EL (cell line): ENCODE data around the gene DIP2C.
A peak's percentile ranks its signal among the peaks of the same experiment; 100 is the strongest.
"Not testable (repeated sequence)": the region's sequence is repeated elsewhere in the genome, so short reads cannot be mapped to it uniquely, and the experiment has no call there.

Source experiments
- DNase-seq: peaks from one replicate; pipeline ENCODE4 v3.0.0-alpha.2; 2016

DIP2C gene

DNA sequence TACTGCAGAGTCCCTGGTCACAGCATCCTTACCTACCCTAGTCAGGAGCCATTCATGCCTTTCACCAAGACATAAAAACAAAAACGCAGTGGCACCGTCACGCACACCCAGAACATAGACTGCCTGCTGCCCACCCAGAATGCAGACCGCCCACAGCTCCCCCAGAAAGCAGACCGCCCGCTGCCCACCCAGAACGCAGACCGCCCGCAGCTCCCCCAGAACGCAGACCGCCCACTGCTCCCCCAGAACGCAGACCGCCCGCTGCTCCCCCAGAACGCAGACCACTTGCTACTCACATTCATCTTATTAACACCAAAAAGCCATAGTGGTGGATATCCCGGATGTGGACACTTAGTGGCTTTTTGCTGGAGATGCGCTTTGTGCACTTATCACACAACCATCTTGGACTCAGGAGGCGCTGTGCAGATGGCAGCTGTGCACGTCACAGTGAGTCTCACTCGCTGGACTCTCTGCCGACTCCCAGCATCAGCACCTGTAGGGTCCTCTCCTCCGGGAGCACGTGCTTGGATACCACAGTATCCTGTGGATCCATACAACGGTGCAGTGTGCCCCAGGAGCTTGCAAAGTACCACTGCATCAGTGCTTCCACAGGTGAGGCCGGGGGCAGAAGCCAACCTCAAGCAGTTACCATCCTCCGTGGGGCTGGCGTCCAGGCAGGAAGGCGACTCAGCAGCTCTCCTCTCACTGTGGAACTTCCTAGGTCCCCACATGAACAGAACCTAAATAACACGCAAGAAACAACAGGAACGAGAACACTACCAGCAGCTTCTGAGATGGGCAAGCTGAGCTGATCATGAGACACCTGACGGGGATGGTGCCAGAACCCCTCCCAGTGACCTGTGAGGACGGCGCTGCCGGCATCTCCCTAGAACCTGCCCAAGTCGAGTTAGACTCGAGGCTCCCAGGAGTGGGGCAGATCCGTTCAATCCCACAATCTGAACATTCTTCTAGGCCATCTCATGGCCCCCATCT is 161.0 kb downstream of the DIP2C start:
- DNase-seq: no peak

DNA sequence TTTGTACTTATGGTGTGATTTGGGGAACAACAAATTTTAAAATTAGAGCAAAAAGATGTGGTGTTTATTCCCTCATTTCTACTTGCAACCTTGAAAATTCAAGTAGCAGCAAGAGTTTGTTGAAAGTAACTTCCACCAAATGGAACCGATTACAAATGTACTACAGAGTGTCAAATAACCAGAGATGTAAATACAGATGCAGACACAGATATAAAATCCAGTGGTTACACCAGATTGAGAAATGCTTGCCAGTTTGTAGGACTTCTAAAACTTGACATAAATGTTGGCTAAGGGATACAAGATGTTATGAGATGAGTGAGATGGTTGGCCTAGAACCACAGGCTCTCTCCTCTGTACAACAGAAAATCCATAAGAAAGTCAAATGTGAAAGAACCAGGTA is 162.1 kb downstream of the DIP2C start:
- no peak for DNase-seq

DNA sequence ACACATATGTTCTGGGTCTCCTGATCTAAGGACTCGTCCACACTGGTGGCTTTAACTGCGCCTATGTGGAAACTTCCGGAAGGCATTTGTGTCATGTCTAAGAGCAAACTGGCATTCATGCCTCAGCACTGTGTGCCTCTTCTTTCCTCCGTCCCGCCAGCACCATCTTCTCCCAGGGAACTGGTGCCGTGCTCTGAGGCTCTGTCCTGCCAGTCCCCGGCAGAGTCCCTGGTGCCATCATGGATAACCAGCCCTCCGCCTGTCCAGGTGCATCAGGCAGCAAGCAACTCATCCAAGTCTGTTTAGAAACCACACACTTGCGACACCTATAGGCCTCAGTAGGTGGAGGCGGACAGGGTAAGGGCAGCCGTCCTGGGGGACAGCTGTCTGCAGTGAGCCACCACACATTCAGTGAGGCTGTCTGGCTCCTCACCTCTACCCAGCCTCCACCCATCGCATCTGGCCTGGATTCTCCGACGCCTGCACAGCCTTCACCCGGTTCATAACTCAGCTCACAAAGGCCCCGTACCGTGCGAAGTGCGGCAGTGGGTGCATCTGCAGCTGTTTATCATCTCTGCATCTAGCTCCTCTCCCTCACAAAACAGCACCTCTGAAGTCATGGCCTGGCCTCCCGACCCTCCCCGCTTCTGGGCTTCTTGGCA is 162.7 kb downstream of the DIP2C start:
- no peak for DNase-seq

DNA sequence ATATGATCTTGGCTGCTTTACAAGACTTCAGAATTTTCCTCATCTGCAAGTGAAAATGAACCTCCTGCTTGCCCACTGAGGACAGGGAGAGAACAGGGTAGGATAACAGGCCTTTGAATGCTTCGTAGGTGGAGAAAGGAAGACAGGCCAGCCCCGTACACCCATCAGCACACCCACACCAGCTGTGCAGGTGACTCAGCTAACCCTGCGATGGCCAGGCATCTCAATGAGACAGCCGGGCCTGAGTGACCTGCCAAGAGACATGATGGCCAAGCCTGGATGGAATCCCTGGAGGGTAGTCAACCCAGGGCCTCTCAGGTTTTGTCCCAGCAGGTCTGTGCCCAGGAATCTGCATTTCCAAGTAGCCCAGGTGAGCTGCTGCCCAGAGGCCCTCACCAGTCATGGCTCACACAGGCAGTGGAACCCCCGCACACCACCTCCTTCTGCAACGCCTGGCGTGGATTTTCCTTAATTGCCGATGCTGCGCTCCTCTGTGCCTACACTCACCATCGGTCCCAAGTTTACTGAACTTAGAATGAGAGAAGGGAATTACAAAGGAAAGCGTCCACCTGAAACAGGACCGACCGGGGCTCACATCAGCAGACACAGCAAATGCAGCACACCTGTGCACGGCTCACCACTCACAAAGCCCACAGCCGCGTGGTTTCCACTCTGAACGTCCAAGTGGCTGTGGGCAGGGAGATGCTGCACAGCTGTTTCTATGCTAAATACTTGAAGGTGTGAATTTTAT is 163.7 kb downstream of the DIP2C start:
- peak; percentile 13 for DNase-seq

DNA sequence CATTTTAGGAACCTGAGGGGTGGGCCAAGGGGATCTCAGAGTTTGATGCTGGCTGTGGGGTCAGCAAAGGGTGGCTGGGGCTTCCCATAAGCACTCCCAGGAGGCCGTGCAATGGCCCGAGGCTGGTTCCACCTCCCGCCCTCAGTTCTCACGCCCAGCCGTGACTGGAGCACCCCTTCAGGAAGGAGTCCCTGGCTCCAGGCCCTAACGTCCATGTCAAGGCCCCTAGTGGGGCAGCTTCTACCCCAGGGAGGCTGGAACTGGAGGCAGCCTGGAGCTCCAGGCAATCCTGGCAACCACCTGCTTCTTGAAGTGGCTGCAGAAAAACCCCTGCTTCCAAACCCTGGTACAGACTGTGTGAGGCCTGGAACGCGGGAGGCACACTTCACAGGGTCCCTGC is 165.5 kb downstream of the DIP2C start:
- no peak for DNase-seq

DNA sequence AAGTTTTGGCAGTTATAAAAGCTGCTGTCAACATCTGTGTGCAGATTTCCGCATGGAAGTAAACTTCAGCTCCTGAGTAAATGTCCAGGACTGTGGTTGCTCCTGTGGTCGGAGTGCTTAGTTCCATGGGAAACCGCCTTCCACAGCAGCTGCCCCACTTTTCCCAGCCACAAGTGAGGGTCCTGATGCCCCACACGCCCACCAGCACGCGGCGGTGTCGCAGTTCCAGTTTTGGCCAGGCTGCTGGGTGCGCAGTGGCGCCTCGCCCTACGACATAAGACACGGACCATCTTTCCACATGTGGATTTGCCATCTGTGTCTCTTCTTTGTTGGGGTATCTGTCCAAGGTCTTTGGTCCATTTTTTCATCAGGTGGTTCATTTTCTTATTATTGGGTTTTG is 167.1 kb downstream of the DIP2C start:
- DNase-seq: no peak

DNA sequence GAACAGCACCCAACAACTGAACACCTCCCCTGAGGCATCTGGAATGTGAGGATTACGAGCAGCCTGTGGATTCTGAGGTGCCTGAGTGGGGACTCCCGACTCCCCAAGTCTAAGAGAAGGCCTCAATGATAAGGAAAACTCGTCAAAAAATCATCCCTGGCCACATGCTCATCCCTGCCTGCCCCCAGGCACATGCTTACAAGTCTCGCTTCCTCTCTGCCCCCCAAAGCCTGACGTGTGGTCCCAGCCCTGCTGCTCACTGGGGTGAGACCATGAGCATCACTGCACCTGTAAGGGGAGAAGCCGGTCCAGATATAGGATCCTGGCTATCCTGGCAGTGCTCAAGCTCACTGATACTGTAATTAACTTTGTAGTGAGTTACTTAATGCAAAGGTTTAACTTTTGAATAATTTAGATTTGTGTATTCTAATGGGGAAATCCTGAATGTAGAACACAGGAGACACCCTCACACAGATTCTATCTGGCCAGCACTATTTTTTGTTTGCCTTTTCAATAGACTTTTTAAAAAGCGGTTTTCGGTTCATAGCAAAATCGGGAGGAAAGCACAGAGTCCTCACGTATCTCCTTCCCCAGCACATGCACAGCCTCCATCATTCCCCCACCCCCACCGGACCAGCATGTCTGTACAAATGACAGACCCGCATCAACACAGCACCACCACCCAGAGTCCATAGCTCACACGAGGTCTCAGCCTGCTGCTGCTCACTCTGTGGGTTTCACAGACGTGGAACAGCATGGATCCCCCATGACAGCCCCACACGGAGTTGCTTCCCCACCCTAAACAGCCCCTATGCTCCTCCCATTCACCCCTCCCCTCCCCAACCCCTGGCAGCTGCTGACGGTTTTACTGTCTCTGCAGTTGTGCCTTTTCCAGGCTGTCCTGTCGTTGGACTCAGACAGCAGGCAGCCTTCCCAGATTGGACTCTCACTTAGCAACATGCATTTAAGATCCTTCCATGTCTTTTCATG is 167.9 kb downstream of the DIP2C start:
- DNase-seq: no peak

DNA sequence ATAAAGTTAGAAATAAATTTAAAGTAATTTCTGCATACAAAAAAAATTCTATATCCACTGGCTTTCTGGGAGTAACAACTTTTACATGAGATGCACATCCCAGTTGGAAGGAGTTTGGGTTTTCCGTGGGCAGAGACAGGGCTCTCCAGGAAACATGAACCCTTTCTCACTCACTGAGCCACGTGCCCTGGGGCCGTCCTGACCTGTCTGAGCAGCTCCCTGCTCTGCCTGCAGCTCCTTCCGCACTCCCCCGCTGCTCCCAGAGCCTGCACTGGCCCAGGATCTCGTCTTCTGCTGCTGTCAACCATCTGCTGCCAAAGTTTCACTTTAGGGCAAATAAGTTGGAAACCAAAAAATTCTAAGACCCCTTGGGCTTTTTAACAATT is 169.1 kb downstream of the DIP2C start:
- peak; percentile 28 for DNase-seq

DNA sequence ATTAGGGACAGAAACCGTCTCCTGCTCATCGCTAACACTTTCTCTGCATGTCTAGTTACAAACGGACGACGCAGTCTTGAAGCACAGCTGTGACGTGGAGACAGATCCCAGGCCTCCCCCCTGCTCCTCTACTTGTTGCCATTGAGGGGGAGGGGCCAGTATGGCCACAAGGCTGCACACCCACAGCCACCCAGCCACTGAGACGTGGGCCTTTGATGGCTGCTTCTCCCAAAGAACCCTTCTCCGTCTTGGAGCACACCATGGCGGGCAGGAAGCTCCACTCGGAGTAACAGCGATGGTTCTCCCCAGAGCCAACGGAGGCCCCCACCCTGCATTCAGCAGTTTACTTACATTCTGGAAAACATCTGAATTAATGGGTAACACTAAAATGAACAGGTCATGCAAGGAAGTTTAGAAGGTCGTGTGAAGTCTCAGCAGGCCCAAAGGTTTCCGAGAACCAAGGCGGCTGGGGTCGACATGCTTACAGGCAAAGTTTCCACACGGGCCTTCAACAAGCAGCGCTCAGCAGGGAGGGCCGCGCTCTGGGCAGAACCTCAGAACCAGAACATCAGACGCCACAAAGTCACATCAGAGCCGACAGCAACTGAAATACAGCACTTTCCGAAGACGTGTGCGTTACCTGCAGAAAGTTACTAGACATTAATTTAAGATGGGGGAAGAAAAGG is 169.6 kb downstream of the DIP2C start:
- DNase-seq: no peak

DNA sequence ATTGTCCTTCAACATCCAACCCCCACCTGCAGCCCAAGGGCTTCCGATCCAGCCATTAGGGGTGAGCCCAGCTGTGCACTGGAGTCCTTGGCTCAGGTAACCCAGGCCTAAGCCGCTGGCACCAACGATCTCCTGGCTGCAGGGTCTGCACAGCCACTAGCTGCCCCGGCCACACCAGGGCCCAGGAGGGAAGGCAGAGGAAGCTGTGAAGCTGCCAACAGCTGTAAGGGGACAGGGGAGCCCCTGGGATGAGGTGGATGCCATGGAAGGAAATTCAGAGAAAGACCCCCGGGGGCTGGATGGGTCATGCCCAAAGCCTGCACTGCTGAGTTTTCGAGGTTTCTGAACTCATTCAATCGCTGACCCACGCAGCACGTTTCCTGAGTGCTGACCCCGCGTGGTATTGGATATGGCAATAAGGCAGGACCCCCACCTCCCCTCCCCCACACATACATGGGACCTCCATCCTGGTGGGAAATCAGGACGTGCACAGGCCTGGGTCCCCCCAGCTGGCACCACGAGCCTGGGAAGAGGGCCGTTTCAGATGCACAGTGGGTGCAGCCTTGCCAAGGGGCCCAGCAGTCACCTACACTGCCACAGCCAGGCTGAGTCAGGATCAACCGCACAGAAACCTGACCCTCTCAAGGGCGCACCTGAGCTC is 170.3 kb downstream of the DIP2C start:
- no peak for DNase-seq

DNA sequence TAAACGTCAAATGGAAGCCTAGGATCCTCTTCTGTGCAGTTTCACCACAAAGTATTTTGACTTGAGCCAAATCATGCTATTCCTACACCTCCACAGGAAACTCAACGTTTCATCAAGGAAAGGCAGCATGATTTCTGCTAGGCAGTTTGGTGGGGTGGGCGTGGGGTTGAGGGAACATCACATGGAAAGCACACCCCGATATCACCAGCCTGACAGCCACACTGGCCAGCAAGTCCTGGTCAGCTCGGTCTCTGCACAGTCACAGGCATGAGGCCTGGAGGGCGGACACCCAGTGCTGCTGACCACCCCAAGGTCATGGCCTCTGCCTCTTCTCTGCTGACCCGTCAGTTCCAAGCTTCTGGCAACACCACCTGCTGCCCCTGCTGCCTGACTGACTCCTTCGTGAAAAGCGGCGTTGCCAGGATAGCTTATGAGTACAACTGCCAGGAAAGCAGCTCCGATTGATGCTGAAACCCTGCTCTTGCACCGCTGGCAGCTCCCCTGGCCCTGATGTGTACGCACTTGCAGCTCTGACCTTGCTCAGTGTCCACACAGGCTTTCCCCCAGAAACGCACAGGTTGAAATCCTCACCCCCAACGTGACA is 171.5 kb downstream of the DIP2C start:
- no peak for DNase-seq

DNA sequence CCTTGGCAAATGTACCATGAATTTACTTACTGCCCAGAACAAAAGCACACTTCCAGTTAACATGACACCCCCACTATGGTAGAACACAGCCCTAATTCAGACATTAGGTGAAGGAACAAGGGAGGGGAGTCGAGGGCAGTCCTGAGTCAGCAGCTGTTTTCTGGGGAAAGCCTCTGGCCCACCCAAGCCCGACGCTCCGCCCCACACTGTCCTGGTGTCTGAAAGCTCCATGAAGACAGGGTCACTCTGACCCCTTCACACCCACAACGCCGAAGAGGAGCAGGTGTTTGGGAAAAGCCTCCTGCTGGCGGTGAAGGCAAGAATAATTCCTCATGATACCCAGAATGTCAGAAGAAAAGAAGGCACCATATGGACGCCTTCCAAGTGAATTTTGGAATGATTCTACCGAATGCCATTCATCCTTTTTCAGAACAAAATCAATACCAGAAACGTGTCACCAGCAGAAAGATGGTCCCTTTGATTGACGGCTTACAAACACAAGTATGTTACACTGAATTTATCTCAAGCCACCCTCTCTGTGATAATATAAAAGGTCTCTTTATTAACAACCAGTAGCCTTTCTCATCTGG is 172.1 kb downstream of the DIP2C start:
- no peak for DNase-seq

DNA sequence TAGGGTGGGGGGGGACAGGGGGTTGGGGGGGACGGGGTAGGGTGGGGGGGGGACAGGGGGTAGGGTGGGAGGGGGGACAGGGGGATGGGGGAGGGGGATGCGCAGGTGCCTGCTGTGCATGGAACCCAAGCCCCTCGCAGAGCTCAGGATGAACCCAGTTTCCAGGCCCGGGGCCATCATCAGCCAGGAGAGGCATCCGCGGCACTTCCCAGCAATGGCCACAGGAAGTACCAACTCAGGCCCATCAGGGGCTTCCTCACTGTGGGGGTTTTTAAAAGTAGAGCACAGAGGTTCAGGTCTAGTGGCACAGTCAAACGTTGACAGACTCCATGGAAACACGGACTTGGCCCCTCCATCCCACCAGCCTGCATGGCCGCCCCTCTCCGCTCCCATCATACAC is 172.7 kb downstream of the DIP2C start:
- DNase-seq: no peak

DNA sequence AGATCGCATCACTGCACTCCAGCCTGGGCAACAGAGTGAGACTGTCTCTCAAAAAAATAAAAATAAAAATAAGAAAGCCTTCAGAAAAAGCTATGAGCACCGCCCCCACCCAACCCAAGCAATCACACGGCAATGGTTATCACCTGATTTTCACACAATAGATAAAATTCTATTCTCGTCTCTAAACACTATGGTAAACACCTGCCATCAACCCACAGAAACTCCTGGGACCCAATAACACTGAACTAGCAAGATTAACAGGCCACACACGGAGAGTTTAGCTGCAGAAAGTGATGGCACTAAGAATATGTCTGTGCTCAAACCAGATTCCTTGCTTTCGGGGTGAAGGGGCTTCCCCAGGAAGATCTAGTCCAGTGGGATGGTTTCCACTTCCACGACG is 173.8 kb downstream of the DIP2C start:
- no peak for DNase-seq

DNA sequence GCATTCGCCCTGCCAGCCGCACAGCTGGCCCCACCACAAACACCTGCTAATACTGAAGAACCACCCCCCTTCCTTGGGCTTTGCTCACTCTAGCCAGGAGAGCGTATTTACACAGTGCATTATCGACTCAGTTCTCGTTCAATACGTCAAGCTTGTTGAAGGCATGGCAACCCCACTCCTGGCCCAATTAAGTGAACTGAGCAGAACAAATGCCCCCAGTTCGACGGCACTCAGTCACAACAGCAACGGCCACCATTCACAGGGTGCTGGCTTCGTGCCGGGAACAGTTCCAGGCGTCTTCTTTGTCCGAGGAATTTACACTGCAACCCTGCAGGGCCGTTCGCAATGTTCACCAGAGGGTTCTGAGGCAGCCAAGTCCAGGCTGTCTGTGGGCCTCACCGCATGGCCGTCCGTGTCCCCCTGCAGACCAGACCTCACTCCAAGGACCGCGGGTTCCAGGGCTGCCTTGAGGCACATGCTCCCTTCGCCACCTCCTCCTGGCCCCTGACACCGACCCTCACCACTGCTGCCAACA is 175.3 kb downstream of the DIP2C start:
- no peak for DNase-seq

DNA sequence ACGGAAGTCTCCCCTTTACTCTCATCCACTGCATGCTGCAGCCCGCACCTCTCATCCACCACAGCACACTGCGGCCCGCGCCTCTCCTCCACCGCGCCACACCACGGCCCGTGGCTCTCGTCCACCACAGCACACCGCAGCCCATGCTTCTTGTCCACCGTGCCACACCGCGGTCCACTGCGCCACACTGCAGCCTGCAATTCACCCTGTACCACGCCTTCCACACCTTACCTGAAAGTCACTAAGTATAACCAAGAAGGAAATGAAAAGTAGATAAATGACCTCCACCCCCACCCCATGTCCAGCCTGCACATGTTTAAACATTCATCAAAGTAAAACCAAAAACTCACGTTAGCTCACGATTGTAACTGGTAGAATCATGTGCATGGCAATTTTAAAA is 176.1 kb downstream of the DIP2C start:
- no peak for DNase-seq

DNA sequence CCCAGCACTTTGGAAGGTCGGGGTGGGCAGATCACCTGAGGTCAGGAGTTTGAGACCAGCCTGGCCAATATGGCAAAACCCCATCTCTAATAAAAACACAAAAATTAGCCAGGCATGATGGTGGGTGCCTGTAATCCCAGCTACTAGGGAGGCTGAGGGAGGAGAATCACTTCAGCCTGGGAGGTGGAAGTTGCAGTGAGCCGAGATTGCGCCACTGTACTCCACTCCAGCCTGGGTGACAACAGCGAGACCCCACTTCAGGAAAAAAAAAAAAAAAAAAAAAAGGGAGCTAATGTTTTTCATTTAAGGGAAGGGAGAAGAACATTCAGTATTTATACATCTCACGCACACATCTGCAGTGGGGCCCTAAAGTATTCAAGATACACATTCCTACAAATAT is 176.8 kb downstream of the DIP2C start:
- DNase-seq: not testable (repeated sequence)

DNA sequence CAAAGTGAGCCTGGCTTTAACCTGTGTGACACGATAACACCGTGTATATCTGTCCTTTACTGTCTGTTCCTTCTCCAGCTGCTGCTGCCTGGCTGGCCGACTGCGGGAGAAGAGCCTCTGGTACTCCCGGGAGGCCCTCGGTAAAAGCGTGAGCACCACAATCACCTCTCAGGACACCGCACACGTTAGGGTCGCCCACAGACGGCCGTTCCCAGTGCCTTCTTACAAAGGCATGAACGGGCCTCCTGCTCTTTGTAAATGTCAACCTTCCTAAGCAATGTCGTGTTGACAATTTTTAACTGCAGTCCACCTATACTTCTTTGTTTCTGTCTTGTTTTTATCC is 177.6 kb downstream of the DIP2C start:
- no peak for DNase-seq

DNA sequence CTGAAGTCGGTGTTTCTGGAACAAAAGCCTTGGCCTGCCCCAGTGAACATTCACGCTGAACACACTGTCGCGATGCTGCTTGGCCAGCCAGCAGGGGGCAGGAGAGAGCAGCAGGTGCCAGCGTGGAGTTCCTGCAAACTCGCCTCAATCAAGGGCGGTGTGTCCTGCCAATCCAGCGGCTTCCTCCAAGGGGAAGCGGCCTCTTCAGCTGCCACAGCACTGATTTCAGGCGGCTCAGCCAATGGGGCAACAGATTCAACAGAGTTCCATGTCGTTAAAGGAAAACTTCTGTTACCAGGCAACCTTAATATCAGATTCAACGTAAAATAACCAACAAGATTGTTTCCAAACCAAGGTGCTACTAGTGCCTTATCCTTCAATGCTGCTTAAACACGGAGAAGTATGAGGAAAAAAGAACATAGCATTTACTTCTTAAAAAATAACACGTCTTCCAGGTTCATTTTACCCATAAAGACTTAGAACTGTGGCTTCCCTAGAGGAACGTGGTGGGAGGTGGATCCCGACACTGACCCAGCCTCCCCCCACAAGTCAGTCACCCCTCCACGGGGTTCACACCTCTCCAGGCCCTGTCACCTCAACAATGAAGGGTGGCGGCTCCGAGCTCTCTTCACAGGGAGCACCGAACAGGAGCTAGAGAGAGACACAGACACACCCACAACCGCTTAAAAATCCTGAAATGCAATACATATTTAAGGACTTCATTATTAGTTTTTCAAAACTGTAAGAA is 178.2 kb downstream of the DIP2C start:
- DNase-seq: peak; percentile 80
